Fibroblast of pulmonary artery (primary cell): ENCODE data around the gene C1orf50.

Experiments
- DNase-seq: peaks from one replicate; pipeline ENCODE4 v3.0.0-alpha.2; 2010; ENCODE audit warnings: low read depth
- H3K4me3 ChIP-seq: replicated peaks from 2 replicates; pipeline ENCODE4 v1.5.1; 2011; ENCODE audit warnings: low read depth, mild to moderate bottlenecking, control low read depth, low read length, moderate library complexity
- CTCF ChIP-seq: IDR thresholded peaks from 2 replicates; pipeline ENCODE4 v1.5.1; 2011; ENCODE audit warnings: mild to moderate bottlenecking, control low read depth, low read length, inconsistent platforms; ENCODE audit errors: missing control alignments

C1orf50 gene

DNA sequence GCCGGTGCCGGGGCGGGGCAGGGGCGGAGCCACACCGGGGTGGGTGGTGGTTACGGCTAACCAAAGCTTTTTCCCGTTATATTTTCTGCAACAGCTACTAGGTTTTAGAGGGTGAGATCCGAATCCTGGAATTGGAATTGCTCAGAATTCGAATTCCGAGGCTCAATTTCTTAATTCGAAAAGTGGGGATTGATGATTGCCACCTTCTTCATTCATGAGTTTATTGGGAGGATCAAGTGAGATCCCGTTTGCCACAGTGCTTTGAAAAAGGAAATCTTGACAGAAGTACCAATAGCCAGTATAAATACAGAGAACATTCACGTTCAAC lies 50.4 kb downstream of the C1orf50 start:
- no peak for TF ChIP-seq CTCF
- peak overlapping the region; percentile 66 for H3K4me3 ChIP-seq
- no peak for DNase-seq

DNA sequence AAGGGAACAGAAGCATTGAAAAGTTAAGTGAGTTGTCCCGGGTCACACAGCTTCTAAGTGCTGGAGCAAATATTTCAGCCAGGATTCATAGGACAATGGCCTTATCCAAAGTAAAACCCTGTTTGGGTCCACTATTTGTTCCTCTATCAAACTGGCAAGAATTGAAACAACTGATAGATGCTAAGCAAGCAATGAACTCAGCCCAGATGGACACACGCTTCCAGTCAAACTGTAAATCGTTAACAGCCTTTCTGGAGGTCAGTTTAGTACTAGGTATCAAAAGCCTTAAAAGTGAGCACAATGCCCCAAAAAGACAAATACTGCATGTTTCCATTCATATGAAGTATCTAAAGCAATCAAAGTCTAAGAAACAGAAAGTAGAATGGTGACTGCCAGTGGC lies 50.9 kb downstream of the C1orf50 start:
- H3K4me3 ChIP-seq = peak overlapping the region; percentile 66

GRCh38 chr1:42820813-42821212 lies 53.8 kb downstream of the C1orf50 start:
- DNase-seq = no peak
- TF ChIP-seq CTCF = no peak
- no peak overlapping the region for H3K4me3 ChIP-seq

More for the DNA sequence above, 50.9 kb downstream of the C1orf50 start:
- TF ChIP-seq CTCF = no peak
- no peak for DNase-seq

DNA sequence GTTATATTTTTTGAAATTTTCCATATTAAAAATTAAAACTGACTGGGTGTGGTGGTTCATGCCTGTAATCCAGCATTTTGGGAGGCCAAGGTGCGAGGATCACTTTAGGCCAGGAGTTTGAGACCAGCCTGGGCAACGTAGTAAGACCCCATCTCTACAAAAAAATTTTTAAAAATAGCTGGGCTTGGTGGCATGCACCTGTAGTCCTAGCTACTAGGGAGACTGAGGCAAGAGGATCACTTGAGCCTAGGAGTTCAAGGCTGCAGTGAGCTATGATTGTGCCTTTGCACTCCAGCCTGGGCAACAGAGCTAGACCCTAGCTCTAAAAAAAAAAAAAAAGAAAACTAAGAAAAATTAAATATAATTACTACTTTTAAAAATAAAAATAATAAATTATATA lies 54.6 kb downstream of the C1orf50 start:
- no peak overlapping the region for H3K4me3 ChIP-seq
- no peak for TF ChIP-seq CTCF
- no peak for DNase-seq

- peak; percentile 55 for DNase-seq
- TF ChIP-seq CTCF = no peak
- H3K4me3 ChIP-seq = no peak overlapping the region
Measured at GRCh38 chr1:42822800-42823392, 55.8 kb downstream of the C1orf50 start.

DNA sequence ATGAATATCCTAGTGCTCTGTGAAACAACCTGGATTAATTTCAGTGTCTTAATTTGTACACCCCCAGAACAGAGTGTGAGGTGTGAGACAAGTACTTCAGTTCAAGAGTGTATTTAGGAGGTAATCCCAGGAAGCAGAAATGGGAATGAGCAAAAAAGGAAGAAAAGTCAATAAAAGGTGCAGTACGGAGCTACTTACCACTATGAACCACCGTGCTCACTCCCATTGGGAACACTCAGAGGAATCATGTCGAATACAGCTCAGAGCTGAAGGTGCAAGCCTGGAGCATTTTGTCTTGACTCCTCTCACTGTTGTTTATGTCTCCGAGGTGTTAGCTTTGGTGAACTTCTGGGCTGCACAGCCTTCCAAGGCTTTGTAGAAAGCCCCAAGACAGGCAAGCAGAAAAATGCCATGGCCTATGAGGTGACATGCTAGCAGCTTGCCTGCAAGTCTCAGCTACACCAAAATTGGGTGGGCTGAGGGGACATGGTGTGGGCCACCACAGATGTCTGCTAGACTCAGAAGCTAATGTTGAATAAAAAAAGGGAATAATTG lies 57.5 kb downstream of the C1orf50 start:
- TF ChIP-seq CTCF = no peak
- no peak overlapping the region for H3K4me3 ChIP-seq
- no peak for DNase-seq
